MV-4-11 (cell line): ENCODE measurements around the gene GRIA1.
"Not testable (repeated sequence)": the region's sequence is repeated elsewhere in the genome, so short reads cannot be mapped to it uniquely, and the experiment has no call there.

Source experiments
- DNase-seq: peaks from one replicate; lab custom pipeline; 2025; lab: John Stamatoyannopoulos, UW

GRIA1 gene

DNA sequence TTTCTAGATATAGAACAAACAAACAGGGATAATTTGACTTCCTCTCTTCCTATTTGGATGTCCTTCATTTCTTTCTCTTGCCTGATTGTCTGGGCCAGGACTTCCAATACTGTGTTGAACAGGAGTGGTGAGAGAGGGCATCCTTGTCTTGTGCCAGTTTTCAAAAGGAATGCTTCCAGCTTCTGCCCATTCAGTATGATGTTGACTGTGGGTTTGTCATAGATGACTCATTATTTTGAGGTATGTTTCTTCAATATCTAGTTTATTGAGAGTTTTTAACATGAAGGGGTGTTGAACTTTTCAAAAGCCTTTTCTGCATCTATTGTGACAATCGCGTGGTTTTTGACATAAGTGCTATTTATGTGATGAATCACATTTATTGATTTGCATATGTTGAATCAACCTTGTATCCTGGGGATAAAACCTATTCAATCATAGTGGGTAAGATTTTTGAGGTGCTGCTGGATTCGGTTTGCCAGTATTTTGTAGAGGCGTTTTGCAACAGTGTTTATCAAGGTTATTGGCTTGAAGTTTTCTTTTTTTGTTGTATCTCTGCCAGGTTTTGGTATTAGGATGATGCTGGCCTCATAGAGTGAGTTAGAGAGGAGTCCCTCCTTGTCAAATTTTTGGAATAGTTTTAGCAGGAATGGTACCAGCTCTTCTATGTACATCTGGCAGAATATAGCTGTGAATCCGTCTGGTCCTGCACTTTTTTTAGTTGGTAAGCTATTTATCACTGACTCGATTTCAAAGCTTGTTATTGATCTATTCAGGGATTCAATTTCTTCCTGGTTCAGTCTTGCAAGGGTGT is 359.0 kb downstream of the GRIA1 start:
- DNase-seq, result not testable (repeated sequence)

DNA sequence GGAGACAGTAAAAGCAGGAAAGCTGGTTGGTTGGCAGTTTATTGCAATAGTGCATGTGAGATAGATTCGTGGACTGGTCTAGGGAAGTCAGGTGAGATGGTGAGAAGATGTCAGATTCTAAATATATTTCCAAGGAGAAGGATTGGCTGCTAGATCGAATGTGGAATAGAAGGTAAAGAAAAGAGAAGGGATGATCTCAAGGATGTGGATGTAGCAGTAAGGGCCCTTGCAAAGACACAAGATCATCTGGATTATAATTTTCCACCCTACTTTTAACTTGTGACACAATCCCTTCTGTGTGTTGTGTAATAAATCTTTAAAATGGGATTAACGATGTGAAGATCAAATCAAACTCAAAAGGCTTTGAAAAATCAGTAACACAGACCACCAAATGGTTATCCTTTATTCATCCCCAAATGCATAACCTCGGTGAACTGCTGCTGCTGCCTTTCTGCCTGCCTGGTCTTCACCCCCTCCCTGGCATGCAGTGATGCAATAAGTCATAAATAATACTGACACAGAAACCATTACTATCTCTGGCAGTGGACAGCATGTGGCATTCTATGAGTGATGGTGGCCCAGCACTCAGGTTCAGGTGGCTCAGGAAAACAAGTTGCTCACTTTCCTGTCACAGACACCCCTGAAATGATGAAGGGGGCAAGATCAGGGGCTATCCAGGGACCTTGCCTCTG is 369.9 kb downstream of the GRIA1 start:
- DNase-seq, result peak; percentile 8

DNA sequence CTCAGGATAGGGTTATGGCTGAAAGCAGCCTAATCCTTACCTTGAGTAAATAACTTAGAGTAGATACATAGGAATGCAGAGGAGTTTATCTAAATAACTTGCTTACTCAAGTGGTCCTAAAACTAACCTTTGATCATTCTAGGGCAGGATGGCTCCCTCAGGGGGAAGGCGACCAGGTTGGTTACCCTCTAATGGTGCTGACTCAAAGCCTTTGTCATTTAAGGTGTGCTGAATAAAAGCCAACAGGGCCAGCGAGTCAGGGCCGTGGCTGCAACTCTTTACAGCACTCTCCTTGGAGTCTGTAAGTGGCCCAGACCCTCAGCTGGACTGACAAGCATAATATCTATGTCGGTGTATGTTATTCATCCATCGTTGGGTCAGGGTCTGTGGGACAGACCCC is 372.4 kb downstream of the GRIA1 start:
- DNase-seq, result not testable (repeated sequence)
